GM19397 (cell line): ENCODE data around the gene RNASEH2B.

ENCODE experiments used
- ATAC-seq: cut with Tn5 transposase; IDR thresholded peaks from one replicate; pipeline ENCODE4 v1.9.1; 2021; ENCODE audit warnings: mild to moderate bottlenecking, moderate library complexity; ENCODE audit not compliant: unreplicated experiment

The RNASEH2B gene

GRCh38 chr13:50991579-50992521 is 82.3 kb downstream of the RNASEH2B start:
- peak; percentile 71 for ATAC-seq

- ATAC-seq = no peak
Observed at GRCh38 chr13:50993371-50993770, 83.8 kb downstream of the RNASEH2B start.

GRCh38 chr13:50993934-50994333 is 84.3 kb downstream of the RNASEH2B start:
- ATAC-seq = no peak

GRCh38 chr13:50994651-50995050 is 85.1 kb downstream of the RNASEH2B start:
- no peak for ATAC-seq

GRCh38 chr13:50995854-50996253 is 86.3 kb downstream of the RNASEH2B start:
- no peak for ATAC-seq

- no peak for ATAC-seq
Observed at GRCh38 chr13:50998326-50998725, 88.7 kb downstream of the RNASEH2B start.

- no peak for ATAC-seq
Observed at GRCh38 chr13:50999641-51000040, 90.0 kb downstream of the RNASEH2B start.

- no peak for ATAC-seq
Observed at GRCh38 chr13:51000061-51000460, 90.5 kb downstream of the RNASEH2B start.

GRCh38 chr13:51000571-51001260 is 91.1 kb downstream of the RNASEH2B start:
- ATAC-seq = no peak

GRCh38 chr13:51001335-51001734 is 91.7 kb downstream of the RNASEH2B start:
- no peak for ATAC-seq

- ATAC-seq = no peak
Observed at GRCh38 chr13:51002736-51003135, 93.1 kb downstream of the RNASEH2B start.

GRCh38 chr13:51003642-51004041 is 94.1 kb downstream of the RNASEH2B start:
- ATAC-seq = no peak

GRCh38 chr13:51004111-51004865 is 94.7 kb downstream of the RNASEH2B start:
- ATAC-seq = no peak

GRCh38 chr13:51004918-51005460 is 95.4 kb downstream of the RNASEH2B start:
- ATAC-seq = no peak

- ATAC-seq = no peak
Observed at GRCh38 chr13:51005566-51005965, 96.0 kb downstream of the RNASEH2B start.
